NCI-H2196 treated with DMSO at 0.1 percent for 48 hours (cell line): ENCODE data around the gene STX8.
"Not testable (repeated sequence)": the region's sequence is repeated elsewhere in the genome, so short reads cannot be mapped to it uniquely, and the experiment has no call there.

Source experiments
- DNase-seq: peaks from one replicate; lab custom pipeline; 2025; ENCODE audit not compliant: unreplicated experiment; lab: John Stamatoyannopoulos, UW

STX8 gene

GRCh38 chr17:9270921-9271320 lies 304.7 kb downstream of the STX8 start:
- no peak for DNase-seq

GRCh38 chr17:9269350-9270035 lies 306.1 kb downstream of the STX8 start:
- DNase-seq, result no peak

GRCh38 chr17:9268546-9268945 lies 307.1 kb downstream of the STX8 start:
- DNase-seq, result no peak

- DNase-seq, result no peak
These were observed 308.9 kb downstream of the STX8 start for GRCh38 chr17:9266697-9267117.

- no peak for DNase-seq
These were observed 309.5 kb downstream of the STX8 start for GRCh38 chr17:9266031-9266680.

- DNase-seq, result no peak
These were observed 314.3 kb downstream of the STX8 start for GRCh38 chr17:9261081-9262012.

GRCh38 chr17:9259419-9259818 lies 316.2 kb downstream of the STX8 start:
- DNase-seq, result no peak

GRCh38 chr17:9258115-9259015 lies 317.3 kb downstream of the STX8 start:
- no peak for DNase-seq

GRCh38 chr17:9257630-9257965 lies 318.0 kb downstream of the STX8 start:
- not testable (repeated sequence) for DNase-seq

- no peak for DNase-seq
These were observed 318.6 kb downstream of the STX8 start for GRCh38 chr17:9256751-9257629.

- no peak for DNase-seq
These were observed 319.3 kb downstream of the STX8 start for GRCh38 chr17:9256361-9256750.

- no peak for DNase-seq
These were observed 319.8 kb downstream of the STX8 start for GRCh38 chr17:9255833-9256232.

- no peak for DNase-seq
These were observed 320.8 kb downstream of the STX8 start for GRCh38 chr17:9254841-9255240.

- no peak for DNase-seq
These were observed 322.3 kb downstream of the STX8 start for GRCh38 chr17:9253308-9253707.

GRCh38 chr17:9251273-9251672 lies 324.3 kb downstream of the STX8 start:
- DNase-seq, result no peak

- DNase-seq, result no peak
These were observed 326.2 kb downstream of the STX8 start for GRCh38 chr17:9249245-9249953.

GRCh38 chr17:9247401-9247938 lies 328.1 kb downstream of the STX8 start:
- DNase-seq, result no peak

GRCh38 chr17:9244066-9245052 lies 331.3 kb downstream of the STX8 start:
- no peak for DNase-seq
